Measurements from ENCODE around the gene TAF4. TPM values are rescaled to one million over a fixed set of nuclear protein-coding genes. Genes with fewer than 3 reads are reported as not detected.

Gene TAF4
- total and polyA plus RNA-seq, 2 of the 13 experiments (the other 11 are each of a cell fraction or from before 2014, with no cell fraction given), result 5.9 to 12.0 TPM

DNA sequence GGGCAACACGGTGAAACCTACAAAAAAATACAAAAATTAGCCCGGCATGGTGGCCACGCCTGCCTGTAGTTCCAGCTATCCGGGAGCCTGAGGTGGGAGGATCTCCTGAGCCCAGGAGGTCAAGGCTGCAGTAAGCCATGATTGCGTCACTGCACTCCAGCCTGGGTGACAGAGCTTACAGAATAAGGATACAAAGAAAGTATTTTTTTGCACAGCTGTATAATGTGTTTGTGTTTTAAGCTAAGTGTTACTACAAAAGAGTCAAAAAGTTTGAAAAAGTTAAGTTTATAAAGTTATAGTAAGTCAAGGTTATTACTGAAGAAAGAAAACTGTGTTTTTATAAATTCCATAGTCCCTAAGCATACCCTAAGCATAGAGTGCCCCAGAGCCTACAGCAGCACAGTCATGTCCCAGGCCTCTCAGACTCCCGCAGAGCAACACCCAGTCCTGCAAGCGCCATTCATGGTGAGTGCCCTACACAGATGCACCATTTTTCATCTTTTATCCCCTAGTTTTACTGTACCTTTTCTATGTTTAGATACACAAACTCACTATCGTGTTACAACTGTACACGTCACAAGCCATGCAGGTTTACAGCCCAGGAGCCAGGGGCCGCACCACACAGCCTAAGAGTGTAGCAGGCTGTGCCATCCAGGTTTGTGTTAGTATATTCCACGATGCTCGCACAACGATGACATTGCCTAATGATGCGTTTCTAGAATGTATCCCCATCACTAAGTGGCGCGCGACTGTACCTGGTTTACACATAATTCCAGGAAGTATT lies 22.4 kb downstream of the TAF4 start (continued):
- TF ChIP-seq ZFP41 (CRISPR knock-in tag; IDR thresholded peaks at IDR 0.05; ENCODE audit: borderline replicate concordance), result no peak
- TF ChIP-seq SIX4 (CRISPR knock-in tag; IDR thresholded peaks at IDR 0.05), result 0 out of 2 replicates have a peak, but pooled peaks have one; percentile 31
- no peak; the same call in 1 of the 2 replicates for TF ChIP-seq ELF1 (CRISPR knock-in tag; IDR thresholded peaks at IDR 0.05)
- TF ChIP-seq, protein P1, sequence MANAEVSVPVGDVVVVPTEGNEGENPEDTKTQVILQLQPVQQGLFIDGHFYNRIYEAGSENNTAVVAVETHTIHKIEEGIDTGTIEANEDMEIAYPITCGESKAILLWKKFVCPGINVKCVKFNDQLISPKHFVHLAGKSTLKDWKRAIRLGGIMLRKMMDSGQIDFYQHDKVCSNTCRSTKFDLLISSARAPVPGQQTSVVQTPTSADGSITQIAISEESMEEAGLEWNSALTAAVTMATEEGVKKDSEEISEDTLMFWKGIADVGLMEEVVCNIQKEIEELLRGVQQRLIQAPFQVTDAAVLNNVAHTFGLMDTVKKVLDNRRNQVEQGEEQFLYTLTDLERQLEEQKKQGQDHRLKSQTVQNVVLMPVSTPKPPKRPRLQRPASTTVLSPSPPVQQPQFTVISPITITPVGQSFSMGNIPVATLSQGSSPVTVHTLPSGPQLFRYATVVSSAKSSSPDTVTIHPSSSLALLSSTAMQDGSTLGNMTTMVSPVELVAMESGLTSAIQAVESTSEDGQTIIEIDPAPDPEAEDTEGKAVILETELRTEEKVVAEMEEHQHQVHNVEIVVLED (CRISPR knock-in tag; IDR thresholded peaks at IDR 0.05; ENCODE audit: borderline replicate concordance), result no peak; the same call in 1 of the 2 replicates
- TF ChIP-seq MED13 (CRISPR knock-in tag; IDR thresholded peaks at IDR 0.05), result no peak
- TF ChIP-seq MAFF (IDR thresholded peaks at IDR 0.05; ENCODE audit: low read depth, low read length), result no peak
- TF ChIP-seq, protein P2, sequence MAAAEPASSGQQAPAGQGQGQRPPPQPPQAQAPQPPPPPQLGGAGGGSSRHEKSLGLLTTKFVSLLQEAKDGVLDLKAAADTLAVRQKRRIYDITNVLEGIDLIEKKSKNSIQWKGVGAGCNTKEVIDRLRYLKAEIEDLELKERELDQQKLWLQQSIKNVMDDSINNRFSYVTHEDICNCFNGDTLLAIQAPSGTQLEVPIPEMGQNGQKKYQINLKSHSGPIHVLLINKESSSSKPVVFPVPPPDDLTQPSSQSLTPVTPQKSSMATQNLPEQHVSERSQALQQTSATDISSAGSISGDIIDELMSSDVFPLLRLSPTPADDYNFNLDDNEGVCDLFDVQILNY (CRISPR knock-in tag; conservative IDR thresholded peaks at IDR 0.05), result no peak
- TF ChIP-seq, protein P3, sequence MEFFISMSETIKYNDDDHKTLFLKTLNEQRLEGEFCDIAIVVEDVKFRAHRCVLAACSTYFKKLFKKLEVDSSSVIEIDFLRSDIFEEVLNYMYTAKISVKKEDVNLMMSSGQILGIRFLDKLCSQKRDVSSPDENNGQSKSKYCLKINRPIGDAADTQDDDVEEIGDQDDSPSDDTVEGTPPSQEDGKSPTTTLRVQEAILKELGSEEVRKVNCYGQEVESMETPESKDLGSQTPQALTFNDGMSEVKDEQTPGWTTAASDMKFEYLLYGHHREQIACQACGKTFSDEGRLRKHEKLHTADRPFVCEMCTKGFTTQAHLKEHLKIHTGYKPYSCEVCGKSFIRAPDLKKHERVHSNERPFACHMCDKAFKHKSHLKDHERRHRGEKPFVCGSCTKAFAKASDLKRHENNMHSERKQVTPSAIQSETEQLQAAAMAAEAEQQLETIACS (CRISPR knock-in tag; IDR thresholded peaks at IDR 0.05), result no peak
- TF ChIP-seq ZEB1 (IDR thresholded peaks at IDR 0.05; ENCODE audit: insufficient replicate concordance, low read depth), result no peak
- TF ChIP-seq ZNF510 (CRISPR knock-in tag; IDR thresholded peaks at IDR 0.05; ENCODE audit: low read depth), result no peak
- TF ChIP-seq, protein P4, sequence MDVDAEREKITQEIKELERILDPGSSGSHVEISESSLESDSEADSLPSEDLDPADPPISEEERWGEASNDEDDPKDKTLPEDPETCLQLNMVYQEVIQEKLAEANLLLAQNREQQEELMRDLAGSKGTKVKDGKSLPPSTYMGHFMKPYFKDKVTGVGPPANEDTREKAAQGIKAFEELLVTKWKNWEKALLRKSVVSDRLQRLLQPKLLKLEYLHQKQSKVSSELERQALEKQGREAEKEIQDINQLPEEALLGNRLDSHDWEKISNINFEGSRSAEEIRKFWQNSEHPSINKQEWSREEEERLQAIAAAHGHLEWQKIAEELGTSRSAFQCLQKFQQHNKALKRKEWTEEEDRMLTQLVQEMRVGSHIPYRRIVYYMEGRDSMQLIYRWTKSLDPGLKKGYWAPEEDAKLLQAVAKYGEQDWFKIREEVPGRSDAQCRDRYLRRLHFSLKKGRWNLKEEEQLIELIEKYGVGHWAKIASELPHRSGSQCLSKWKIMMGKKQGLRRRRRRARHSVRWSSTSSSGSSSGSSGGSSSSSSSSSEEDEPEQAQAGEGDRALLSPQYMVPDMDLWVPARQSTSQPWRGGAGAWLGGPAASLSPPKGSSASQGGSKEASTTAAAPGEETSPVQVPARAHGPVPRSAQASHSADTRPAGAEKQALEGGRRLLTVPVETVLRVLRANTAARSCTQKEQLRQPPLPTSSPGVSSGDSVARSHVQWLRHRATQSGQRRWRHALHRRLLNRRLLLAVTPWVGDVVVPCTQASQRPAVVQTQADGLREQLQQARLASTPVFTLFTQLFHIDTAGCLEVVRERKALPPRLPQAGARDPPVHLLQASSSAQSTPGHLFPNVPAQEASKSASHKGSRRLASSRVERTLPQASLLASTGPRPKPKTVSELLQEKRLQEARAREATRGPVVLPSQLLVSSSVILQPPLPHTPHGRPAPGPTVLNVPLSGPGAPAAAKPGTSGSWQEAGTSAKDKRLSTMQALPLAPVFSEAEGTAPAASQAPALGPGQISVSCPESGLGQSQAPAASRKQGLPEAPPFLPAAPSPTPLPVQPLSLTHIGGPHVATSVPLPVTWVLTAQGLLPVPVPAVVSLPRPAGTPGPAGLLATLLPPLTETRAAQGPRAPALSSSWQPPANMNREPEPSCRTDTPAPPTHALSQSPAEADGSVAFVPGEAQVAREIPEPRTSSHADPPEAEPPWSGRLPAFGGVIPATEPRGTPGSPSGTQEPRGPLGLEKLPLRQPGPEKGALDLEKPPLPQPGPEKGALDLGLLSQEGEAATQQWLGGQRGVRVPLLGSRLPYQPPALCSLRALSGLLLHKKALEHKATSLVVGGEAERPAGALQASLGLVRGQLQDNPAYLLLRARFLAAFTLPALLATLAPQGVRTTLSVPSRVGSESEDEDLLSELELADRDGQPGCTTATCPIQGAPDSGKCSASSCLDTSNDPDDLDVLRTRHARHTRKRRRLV (CRISPR knock-in tag; IDR thresholded peaks at IDR 0.05), result peak; percentile 25; the same call in 1 of the 2 replicates
- TF ChIP-seq MXD4 (CRISPR knock-in tag; IDR thresholded peaks at IDR 0.05), result peak; percentile 86; the same call in 1 of the 2 replicates
- TF ChIP-seq PCBP2 (optimal IDR thresholded peaks at IDR 0.05; ENCODE audit: low read depth, low read length, poor library complexity, severe bottlenecking), result no peak
- TF ChIP-seq PITX1 (CRISPR knock-in tag; IDR thresholded peaks at IDR 0.05), result peak; percentile 96
- no peak for TF ChIP-seq ZNF780A (CRISPR knock-in tag; IDR thresholded peaks at IDR 0.05)
- TF ChIP-seq ZNF709 (CRISPR knock-in tag; IDR thresholded peaks at IDR 0.05), result no peak
- no peak for TF ChIP-seq KDM1A (CRISPR knock-in tag; IDR thresholded peaks at IDR 0.05)
- peak; percentile 66; the same call in 1 of the 2 replicates for TF ChIP-seq FOXA3 (CRISPR knock-in tag; IDR thresholded peaks at IDR 0.05)
- TF ChIP-seq ZNF615 (CRISPR knock-in tag; IDR thresholded peaks at IDR 0.05; ENCODE audit: borderline replicate concordance), result no peak
- 0 out of 2 replicates have a peak, but pooled peaks have one; percentile 47 for TF ChIP-seq ZBTB42 (CRISPR knock-in tag; IDR thresholded peaks at IDR 0.05)
- peak; percentile 78; the same call in 1 of the 2 replicates for TF ChIP-seq ZNF354B (CRISPR knock-in tag; IDR thresholded peaks at IDR 0.05)
- no peak for TF ChIP-seq ZNF260 (CRISPR knock-in tag; IDR thresholded peaks at IDR 0.05; ENCODE audit: borderline replicate concordance, low read depth)

All from HepG2 (cell line).